GM18867 (cell line): ENCODE measurements around the gene PGGHG.
"Not testable (repeated sequence)": the region's sequence is repeated elsewhere in the genome, so short reads cannot be mapped to it uniquely, and the experiment has no call there.

Experiments used
- ATAC-seq: cut with Tn5 transposase; IDR thresholded peaks from one replicate; pipeline ENCODE4 v1.9.1; 2021; ENCODE audit warnings: mild to moderate bottlenecking, moderate library complexity; ENCODE audit not compliant: unreplicated experiment

Gene PGGHG

GRCh38 chr11:311013-311748 lies 22.3 kb downstream of the PGGHG start:
- ATAC-seq = peak; percentile 38

DNA sequence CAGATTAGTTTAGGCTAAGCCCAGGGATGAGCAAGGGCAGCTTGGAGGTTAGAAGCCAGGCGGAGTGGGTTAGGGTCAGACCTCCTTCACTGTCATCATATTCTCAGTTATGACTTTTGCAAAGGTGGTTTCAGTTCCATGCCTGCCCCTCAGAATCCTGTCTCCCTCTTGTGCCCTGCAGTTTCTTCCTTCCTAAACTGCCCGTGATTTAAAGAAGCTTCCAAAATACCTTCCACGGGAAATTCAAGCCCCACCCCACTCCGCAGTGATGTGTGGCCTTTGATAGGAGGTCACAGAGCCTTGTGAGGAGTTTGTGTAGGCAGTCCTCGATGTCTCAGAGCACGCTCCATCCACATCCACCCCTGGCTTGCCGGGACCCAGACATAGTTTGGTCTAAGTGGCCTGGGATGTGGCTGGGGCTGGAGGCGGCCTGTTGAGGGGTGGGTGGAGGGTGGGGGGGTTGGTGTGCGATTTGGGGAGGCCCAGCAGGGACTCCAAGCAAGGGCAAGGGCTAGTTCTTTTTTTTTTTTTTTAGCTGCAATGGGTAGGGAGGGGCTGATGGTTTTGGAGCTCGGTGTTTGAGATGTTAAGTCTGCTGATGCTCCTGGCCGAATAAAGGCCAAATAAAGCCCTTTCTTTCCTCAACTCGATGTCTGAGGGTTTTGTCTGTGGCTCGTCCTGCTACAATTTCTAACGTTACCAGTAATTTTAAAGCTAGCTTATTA lies 23.3 kb downstream of the PGGHG start:
- ATAC-seq = no peak

DNA sequence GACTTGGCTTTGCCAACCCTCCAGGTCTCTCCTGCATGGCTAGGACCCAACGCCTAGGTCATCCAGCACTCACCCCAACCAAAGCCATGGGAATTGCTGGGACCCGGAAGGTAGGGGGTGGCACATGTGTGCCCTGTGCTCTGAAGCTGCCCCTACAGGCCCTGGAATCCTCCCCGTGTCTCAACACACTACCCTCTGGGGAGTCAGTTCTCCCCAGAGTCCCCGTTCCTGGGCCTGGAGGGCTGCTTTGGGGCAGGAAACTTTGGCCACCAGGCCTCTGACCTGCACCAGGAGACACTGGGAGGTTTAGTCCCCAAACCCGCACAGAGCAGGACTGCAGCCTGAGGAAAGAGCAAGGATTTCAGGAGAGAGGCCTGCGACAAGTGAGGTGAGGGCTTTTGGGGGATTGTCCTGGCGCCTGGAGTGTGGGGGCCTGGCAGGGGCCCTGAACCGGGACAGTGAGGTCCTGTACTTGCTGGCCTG lies 24.4 kb downstream of the PGGHG start:
- no peak for ATAC-seq

DNA sequence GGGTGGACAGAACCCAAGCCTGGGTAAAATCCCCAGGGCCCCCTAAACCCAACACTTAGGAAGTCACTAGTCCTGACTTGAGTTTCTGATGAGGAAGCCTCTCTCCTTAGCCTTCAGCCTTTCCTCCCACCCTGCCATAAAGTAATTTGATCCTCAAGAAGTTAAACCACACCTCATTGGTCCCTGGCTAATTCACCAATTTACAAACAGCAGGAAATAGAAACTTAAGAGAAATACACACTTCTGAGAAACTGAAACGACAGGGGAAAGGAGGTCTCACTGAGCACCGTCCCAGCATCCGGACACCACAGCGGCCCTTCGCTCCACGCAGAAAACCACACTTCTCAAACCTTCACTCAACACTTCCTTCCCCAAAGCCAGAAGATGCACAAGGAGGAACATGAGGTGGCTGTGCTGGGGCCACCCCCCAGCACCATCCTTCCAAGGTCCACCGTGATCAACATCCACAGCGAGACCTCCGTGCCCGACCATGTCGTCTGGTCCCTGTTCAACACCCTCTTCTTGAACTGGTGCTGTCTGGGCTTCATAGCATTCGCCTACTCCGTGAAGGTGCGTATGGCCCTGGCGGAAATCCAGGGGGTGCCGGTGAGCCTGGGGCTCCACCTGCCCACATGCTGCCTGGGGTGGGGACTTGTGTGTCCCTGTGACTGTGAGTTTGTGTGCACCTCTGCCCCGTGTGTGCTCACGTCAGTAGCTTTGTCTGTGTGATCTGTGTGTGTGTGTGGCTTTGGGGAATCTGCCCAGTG lies 25.0 kb downstream of the PGGHG start, which contains the start of gene IFITM1:
Gene IFITM1, plus strand, starts transcription at position 254 of the 767 bp plus-strand sequence. Its CDS starts 131 bp downstream, at position 385.
- ATAC-seq = peak; percentile 39

DNA sequence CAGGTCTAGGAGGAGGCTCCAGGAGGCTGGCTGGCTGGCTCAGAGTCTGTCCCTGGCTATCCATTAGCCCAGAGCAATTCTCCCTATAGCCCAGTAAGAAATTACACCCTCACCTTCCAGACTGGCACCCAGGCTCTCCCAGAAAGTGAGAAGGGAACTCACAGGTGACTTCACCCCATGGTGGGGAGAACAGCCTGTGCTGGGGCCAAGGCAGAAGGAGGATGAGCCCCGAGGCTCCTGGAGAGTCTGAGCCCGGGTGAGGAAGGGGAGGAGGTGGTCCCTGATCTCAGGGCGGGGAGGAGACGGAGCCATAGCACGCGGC lies 25.6 kb downstream of the PGGHG start:
- ATAC-seq = not testable (repeated sequence)

- no peak for ATAC-seq
Observed at GRCh38 chr11:315051-315481, 26.1 kb downstream of the PGGHG start.

DNA sequence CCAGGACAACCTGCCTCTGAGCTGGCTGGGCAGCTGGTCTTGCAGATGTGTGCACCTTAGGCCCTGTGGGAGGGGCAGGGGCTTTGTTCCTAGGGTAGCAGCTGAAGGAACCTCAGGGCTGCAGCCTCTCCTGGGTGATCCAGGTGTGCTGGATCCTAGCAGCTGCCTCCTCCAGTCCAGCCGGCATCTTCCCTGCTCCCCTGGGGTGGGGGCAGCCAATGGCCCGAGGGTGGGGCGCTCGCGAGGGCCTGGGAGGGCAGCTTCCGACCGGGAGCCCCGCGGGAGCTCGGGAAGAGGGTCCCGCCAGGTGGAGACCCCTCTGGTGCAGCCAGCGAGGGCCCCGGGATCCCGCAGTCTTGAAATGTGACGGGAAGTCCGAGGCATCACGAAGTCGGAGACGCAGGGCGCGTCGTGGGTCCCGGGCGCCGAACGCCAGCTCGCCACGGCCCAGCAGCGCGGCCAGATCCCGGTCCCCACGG lies 26.6 kb downstream of the PGGHG start:
- ATAC-seq = no peak

GRCh38 chr11:316031-316701 lies 27.2 kb downstream of the PGGHG start:
- no peak for ATAC-seq

- no peak for ATAC-seq
Observed at GRCh38 chr11:316891-317301, 28.0 kb downstream of the PGGHG start.

- not testable (repeated sequence) for ATAC-seq
Observed at GRCh38 chr11:317668-318404, 28.9 kb downstream of the PGGHG start.

DNA sequence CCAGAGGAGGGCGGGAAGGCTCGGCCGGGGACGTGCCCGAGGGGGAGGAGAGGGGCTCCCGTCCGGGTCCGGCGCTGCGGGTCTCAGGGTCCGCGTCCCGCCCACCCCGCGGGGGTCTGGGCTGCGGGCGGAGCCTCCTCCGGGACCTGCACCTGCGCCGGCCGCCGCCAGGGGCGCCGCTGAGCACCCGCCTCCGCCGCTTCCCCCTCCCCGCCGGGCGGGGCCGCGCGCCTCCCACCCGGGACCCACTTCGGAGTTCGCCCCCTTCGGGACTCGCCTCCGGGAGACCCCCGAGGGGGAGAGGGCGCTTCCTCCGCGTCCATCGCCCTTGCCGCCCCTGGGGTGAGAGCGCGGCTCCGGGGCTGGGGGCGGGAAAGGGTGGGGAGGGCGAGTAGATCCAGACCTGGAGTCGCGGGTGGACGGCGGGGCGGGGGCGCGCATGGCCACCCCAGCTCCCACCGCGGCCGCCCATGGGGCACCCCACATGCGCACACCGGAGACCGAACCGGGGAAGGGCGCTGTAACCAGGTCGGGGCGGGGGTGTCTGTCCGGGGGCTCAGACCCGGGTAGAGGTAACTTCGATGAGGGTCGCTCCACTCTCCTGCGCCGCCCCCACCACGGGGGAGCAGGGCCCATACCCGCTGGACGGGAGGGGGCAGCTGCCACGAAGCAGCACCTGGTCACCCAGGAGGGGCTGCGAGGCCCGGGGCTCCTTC lies 29.6 kb downstream of the PGGHG start:
- not testable (repeated sequence) for ATAC-seq

DNA sequence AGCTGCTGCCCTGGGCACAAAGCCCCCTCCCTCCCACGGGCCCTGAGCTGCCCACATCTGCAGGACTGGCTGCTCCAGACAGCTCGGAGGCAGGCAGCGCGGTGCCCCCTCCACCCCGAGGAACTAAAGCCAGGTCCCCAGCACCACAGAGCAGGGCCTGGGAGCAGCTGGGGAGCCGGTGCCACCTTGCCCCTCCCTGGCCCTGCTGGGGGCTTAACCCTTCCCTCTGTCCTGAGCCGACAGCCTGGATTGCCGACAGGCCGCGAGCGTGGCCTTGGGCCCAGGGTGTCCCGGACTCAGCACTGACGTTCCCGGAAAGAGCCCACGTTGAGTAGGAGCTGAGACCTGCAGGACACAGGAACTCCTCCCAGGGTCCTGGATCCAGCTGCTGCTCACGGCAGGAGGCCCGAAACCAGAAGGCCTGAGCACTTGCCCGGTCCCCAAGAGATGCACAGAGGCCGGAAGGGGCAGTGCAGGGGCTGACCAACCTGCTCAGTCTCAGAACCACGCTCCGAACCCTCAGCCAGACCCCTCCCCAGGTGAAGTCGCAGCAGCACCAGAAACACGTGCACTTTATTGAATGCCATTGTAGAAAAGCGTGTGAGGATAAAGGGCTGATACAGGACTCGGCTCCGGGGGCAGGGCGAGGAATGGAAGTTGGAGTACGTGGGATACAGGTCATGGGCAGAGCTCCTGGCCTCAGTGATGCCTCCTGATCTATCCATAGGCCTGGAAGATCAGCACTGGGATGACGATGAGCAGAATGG lies 30.4 kb downstream of the PGGHG start:
- ATAC-seq = not testable (repeated sequence)

- ATAC-seq = not testable (repeated sequence)
Observed at GRCh38 chr11:319888-320273, 31.0 kb downstream of the PGGHG start.

DNA sequence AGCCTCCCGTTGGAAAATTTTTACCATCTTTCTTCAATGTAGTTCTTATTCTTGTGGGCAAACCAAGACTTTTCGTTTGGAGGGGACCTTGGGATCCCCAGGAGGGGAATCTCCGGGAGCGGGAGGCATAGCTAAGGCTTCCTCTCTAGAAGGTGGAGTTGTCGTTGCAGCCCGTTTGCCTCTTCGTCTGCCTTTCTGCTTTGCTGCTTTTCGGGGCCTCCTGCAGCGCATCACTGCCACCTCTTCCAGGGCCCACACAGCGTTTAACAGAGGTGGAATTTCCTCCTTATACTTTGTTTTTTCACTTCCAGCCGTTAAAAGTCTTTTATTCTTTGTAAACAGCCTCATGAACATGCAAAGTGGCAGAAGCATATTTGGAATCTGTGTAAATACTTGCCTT lies 35.2 kb downstream of the PGGHG start:
- ATAC-seq = no peak

GRCh38 chr11:324593-325517 lies 35.9 kb downstream of the PGGHG start:
- ATAC-seq = not testable (repeated sequence)

- ATAC-seq = no peak
Observed at GRCh38 chr11:325796-326591, 37.1 kb downstream of the PGGHG start.

- no peak for ATAC-seq
Observed at GRCh38 chr11:326592-326841, 37.6 kb downstream of the PGGHG start.
